MM.1S (cell line): ENCODE results near the gene DEUP1.

Experiments
- CTCF ChIP-seq: fragments of 300-600 bp; sonication (generic); IDR thresholded peaks from 2 replicates; pipeline ENCODE4 v1.5.1; 2016; ENCODE audit warnings: antibody characterized with exemption, low read length, mixed read lengths
- EZH2 ChIP-seq: fragments of 300-600 bp; sonication (generic); optimal IDR thresholded peaks from 2 replicates; pipeline ENCODE3; 2017; ENCODE audit warnings: low read depth, mild to moderate bottlenecking, antibody characterized with exemption, low read length, mixed read lengths
- EZH2phosphoT487 ChIP-seq: fragments of 300-600 bp; sonication (generic); IDR thresholded peaks from 2 replicates; pipeline ENCODE4 v1.6.1; 2018; ENCODE audit warnings: antibody characterized with exemption, low read length

- TF ChIP-seq EZH2phosphoT487 = no peak
- no peak for TF ChIP-seq CTCF
- no peak for TF ChIP-seq EZH2
Measured at GRCh38 chr11:93285430-93285829, 45.1 kb upstream of the DEUP1 start.
